Neuron (in vitro differentiated cells): Measurements from ENCODE around the gene DUSP16.

ENCODE experiments used
- H2AFZ ChIP-seq: one replicate; pipeline ENCODE4 v1.6.1; 2013; ENCODE audit warnings: low read depth, mild to moderate bottlenecking, inconsistent platforms, low read length, moderate library complexity
- H3K27me3 ChIP-seq: one replicate; pipeline ENCODE4 v1.6.1; 2013; ENCODE audit warnings: low read length; ENCODE audit not compliant: insufficient read depth
- H3K36me3 ChIP-seq: one replicate; pipeline ENCODE4 v1.6.1; 2013; ENCODE audit warnings: low read length; ENCODE audit not compliant: insufficient read depth
- H3K4me1 ChIP-seq: one replicate; pipeline ENCODE4 v1.6.1; 2013; ENCODE audit warnings: low read length; ENCODE audit not compliant: insufficient read depth
- H3K4me3 ChIP-seq: 2 replicates; pipeline ENCODE4 v1.5.1; 2013; ENCODE audit warnings: mild to moderate bottlenecking, low read length, moderate library complexity
- H3K9me3 ChIP-seq: one replicate; pipeline ENCODE4 v1.6.1; 2013; ENCODE audit warnings: low read length

Gene DUSP16

DNA sequence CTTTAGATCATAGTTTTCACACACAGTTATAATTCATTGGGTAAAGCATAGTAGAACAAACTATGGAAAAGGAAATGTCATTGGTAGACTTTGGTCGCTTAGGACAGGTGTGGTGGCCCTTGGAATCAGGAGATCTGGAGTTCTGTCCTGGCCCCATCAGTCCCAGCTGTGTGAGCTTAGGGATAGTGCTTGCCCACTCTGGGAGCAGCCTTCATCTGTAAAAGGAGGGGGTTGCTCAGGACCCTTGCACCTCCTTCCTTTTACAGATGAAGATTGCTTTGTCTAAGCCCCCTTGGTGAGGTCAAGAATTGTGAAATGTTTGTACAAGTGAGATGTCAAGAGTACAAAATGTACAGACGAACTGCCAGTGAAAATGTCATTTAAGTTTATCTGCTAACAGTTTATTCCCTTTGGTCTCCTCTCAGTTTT lies 112.6 kb downstream of the DUSP16 start:
- no peaks in the 10 kb centered on the region for H3K36me3 ChIP-seq
- H3K27me3 ChIP-seq: no peaks in the 10 kb centered on the region

DNA sequence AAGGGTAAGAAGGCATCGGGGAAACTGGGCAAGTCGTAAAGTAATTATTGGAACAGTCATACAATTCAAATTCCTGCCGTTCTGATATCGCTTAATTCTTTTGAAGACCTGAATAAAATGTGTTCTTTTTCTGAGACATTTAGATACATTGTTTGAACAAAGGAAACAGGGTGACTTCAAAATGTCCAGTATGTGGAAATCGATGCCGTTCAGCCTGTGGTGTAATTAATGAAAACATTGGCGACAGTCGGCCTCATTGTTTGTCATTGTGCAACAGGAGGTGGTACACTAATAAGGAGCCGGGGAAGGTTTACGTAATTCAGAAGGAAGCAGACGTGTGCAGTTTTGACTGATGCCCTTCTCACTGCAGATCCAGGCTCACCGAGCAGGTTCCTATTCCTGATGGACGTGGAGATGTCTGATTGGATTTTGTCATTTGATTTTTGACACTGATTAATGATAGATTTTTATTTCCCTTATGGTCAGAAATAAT lies 113.1 kb downstream of the DUSP16 start:
- H3K36me3 ChIP-seq: no peaks in the 10 kb centered on the region
- no peaks in the 10 kb centered on the region for H3K9me3 ChIP-seq
- H3K4me1 ChIP-seq: peaks cover 13% of the 10 kb centered on the region
- H3K4me3 ChIP-seq: no peak overlapping the region
- H2AFZ ChIP-seq: no peak overlapping the region
- no peaks in the 10 kb centered on the region for H3K27me3 ChIP-seq

More for the DNA sequence above, 112.6 kb downstream of the DUSP16 start:
- Histone ChIP-seq H3K9me3 (no peaks in the 10 kb centered on the region), H3K4me3 (no peak overlapping the region), H3K4me1 (peaks cover 13% of the 10 kb centered on the region), H2AFZ (no peak overlapping the region)

DNA sequence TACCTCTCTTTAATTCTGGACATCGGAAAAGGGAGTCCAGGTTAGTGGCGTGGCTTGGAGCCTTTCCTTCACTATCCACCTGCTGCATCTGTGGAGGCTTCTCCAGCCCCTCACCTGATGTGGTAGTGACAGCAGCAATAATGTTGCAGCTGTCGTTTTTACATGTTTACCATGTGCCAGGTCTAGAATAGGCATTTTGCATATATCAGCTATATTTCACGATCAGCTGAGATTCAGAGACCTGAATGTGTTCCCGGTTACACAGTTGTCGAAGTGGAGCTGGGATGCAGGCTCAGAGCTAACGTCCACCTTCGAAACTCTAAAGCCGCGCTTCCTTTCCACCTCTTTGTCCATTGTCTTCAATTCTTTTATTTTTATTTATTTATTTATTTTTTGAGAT lies 114.8 kb downstream of the DUSP16 start:
- Histone ChIP-seq H3K27me3 (no peaks in the 10 kb centered on the region), H3K36me3 (no peaks in the 10 kb centered on the region), H2AFZ (no peak overlapping the region), H3K9me3 (no peaks in the 10 kb centered on the region), H3K4me3 (no peak overlapping the region), H3K4me1 (peaks cover 5% of the 10 kb centered on the region)

DNA sequence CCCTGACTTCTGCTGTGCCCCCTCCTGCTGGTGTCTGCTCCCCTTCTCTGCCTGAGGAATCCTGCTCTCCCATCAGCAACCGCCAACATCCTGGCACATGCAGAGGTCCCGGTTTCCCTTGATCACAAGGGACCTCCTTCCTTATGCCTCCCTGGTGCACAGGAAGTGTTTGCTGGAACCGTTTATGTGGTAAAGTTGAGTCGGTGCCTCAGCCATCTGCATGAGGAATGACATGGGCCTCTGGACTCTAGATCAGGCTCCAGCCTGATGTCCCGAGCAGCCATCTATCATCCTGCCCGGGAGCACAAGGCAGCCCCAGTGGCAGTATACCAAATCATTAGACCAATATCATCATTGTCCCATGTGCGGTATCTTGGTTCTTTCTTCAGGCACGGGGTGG lies 115.4 kb downstream of the DUSP16 start:
- Histone ChIP-seq H3K4me1 (no peaks in the 10 kb centered on the region), H3K9me3 (no peaks in the 10 kb centered on the region), H3K27me3 (no peaks in the 10 kb centered on the region), H3K4me3 (no peak overlapping the region), H3K36me3 (no peaks in the 10 kb centered on the region), H2AFZ (no peak overlapping the region)

DNA sequence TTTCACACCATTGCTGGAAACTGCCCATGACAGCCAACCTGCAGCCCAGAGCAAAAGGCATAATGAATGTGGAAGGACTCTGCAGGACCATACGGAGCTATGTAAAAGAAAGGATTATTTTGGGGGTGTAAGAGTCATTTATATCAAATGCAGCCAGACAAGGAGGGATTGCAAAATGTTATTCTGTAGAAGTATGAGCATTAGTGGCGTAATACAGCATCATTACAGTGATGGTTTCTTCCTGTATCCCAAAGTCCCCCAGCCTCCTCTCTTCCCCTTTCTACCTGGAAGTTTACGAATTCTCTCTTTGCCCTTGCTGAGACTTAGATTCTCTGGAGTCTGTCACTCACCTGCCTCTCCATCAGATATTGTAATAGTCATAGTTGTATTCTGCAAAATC lies 115.9 kb downstream of the DUSP16 start:
- no peaks in the 10 kb centered on the region for H3K36me3 ChIP-seq
- no peaks in the 10 kb centered on the region for H3K4me1 ChIP-seq
- no peak overlapping the region for H2AFZ ChIP-seq
- no peaks in the 10 kb centered on the region for H3K9me3 ChIP-seq
- H3K27me3 ChIP-seq: no peaks in the 10 kb centered on the region
- H3K4me3 ChIP-seq: no peak overlapping the region

DNA sequence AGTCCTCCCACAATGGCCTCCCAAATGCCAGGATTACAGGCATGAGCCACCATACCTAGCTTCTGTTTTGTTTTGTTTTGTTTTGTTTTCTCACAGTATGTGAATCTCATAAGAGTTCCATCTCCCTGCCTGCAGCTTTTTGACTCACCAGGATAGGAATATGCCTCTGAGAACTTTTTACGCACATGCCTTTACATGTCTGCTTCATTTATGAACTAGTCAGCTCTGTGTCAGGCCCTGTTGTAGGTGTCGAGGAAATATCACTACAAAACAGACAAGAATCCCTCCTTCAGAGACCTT lies 116.8 kb downstream of the DUSP16 start:
- Histone ChIP-seq H2AFZ (no peak overlapping the region), H3K4me3 (no peak overlapping the region), H3K36me3 (no peaks in the 10 kb centered on the region), H3K4me1 (no peaks in the 10 kb centered on the region), H3K27me3 (no peaks in the 10 kb centered on the region), H3K9me3 (no peaks in the 10 kb centered on the region)

DNA sequence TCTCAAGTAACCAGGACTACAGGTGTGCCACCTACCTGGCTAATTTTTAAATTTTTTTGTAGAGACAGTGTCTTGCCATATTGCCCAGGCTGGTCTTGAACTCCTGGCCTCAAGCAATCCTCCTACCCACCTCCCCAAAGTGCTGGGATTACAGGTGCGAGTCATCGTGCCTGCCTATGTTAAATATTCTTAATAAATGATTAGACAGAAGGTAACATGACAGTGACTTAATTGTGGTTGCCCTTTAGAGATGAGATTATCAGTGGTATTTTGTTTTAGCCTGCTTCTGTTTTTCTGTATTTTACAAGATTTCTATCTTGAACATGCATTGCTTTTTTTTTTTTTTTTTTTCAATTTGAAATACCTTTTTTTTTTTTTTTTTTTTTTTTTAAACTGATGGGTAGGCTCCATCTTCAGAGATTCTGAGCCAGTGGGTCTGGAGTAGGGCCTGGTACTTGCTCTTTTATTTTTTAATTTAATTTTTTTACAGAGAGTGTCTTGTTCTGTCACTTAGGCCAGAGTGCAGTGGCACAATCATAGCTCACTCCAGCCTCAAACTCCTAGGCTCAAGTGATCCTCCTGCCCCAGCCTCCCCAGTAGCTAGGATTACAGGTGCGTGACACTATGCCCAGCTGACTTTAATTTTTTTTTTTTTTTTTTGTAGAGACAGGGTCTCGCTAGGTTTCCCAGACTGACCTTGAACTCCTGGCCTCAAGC lies 117.3 kb downstream of the DUSP16 start:
- Histone ChIP-seq H3K4me3 (no peak overlapping the region), H3K4me1 (no peaks in the 10 kb centered on the region), H3K27me3 (no peaks in the 10 kb centered on the region), H2AFZ (no peak overlapping the region), H3K36me3 (no peaks in the 10 kb centered on the region), H3K9me3 (no peaks in the 10 kb centered on the region)

DNA sequence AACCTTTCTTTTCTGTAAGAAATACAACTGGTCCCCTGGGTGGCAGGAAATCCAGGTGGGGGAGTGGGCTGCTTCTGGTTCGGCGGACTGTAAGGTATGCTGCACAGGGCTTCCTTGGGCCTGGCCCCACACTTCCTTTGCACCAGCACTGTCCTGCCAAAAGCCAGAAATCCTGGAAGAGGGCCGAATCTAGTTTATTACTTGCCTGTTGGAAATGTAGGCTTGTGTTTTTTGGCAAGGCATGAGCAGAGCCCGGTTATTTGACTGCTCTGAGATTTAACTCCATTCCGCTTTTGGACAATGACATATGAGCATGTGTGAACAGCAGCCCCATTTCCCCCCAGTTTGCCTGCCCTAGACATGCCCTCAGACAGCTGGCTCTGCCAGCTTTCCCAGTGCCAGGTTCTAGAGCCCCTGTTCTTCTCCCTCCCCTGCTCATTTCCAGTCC lies 119.2 kb downstream of the DUSP16 start:
- Histone ChIP-seq H3K9me3 (no peaks in the 10 kb centered on the region), H3K4me3 (no peak overlapping the region), H3K27me3 (no peaks in the 10 kb centered on the region), H3K36me3 (no peaks in the 10 kb centered on the region), H2AFZ (no peak overlapping the region), H3K4me1 (no peaks in the 10 kb centered on the region)

DNA sequence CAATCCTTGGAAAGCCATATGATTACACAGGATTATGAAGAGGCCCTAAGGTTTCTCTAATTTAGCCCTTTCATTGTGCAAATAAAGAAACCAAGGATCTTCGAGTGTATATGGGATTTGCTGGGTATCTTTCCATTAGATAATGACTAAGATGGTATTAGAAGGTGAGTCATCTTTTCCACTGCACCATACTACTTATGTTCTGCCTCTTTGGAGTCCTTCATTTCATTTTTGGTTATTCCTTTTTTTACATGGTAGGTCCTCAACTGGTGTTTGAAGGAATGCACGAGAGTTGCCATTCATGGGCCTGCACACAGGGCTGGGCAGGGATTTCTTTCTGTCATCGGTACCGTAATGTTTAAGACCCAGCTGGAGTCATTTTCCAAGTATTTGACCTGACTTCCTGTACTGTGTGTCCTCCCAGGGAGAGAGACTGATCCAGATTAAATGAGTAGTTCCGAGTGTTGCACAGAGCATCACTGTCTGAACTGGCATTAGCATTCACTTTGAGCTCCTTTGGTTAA lies 120.1 kb downstream of the DUSP16 start:
- Histone ChIP-seq H3K27me3 (no peaks in the 10 kb centered on the region), H3K4me1 (no peaks in the 10 kb centered on the region), H3K4me3 (no peak overlapping the region), H2AFZ (no peak overlapping the region), H3K36me3 (no peaks in the 10 kb centered on the region), H3K9me3 (no peaks in the 10 kb centered on the region)

DNA sequence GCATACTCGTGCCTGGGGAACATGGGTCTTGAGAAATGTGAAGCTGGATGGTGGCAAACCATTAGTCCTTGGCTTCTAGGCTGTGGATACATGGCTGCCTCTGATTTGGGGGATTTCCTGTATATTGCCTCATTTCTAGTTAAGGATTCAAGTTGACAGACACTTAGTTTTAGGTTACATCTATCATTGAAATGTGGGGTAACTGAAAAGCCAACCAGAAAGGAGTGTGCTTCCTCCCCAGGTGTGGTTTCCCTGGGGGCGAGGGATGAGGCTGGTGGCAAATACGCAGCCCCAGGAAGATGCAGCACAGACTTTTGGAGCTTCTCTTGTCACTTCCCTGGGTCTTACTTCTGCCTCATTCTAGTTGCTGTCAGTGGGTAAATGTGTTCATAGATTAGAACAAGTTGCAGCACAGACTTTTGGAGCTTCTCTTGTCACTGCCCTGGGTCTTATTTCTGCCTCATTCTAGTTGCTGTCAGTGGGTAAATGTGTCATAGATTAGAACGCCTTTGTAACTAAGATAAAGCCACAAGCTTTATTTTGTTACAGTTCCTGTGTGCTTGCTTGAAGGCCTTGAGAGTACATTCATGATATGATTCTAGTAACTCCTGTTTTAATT lies 120.7 kb downstream of the DUSP16 start:
- peaks cover 2% of the 10 kb centered on the region for H3K9me3 ChIP-seq
- H3K4me1 ChIP-seq: no peaks in the 10 kb centered on the region
- H3K36me3 ChIP-seq: no peaks in the 10 kb centered on the region
- no peak overlapping the region for H2AFZ ChIP-seq
- no peak overlapping the region for H3K4me3 ChIP-seq
- no peaks in the 10 kb centered on the region for H3K27me3 ChIP-seq

DNA sequence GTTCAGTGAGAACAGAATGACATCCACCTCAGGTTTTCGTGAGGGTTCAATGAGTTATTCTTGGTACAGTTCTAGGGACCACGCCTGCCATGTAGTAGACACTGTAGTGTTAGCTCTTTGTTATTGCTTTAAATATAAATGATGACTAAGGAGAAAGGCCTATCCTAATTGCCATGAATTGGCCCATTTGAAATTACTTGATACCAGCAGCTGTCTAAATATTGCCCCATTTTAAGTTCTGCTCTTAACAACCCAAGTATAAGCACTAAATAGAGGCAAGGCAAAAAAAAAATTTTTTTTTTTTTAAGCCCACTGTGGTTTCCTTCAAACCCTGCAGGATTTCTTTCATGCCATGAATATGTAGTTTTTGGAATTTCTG lies 121.2 kb downstream of the DUSP16 start:
- Histone ChIP-seq H3K36me3 (no peaks in the 10 kb centered on the region), H2AFZ (no peak overlapping the region), H3K9me3 (peaks cover 2% of the 10 kb centered on the region), H3K27me3 (no peaks in the 10 kb centered on the region), H3K4me3 (no peak overlapping the region), H3K4me1 (no peaks in the 10 kb centered on the region)

DNA sequence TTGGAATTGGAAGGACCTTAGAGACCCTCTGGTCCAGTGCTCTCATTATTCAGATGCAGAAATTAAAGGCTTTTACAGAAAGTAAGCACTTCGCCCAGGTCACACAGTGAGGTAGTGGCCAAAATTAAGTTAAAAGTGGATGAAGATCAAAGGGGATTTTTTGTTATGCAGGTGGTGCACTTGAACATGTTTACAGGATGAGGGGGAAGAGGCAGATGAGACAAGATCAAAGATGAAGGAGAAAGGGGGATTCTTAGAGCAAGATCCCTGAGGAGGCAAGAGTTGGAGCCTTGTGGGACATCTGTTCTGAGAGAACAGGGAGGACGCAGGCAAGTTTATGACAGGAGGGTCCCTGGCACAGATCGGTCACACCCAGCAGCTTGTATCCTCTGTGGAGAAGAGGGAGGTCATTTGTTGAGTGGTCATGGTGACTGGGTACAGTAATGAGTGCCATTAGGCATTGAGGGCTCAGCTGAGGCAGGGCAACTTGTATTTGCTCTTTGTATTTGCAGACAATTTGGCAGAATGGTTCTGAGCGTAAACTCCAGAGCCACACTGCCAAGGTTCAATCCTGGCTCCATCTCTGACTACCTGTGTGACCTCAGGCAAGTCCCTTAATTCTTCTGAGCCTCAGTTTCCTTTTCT lies 121.8 kb downstream of the DUSP16 start:
- Histone ChIP-seq H3K4me1 (no peaks in the 10 kb centered on the region), H3K9me3 (peaks cover 2% of the 10 kb centered on the region), H3K36me3 (no peaks in the 10 kb centered on the region), H3K4me3 (no peak overlapping the region), H3K27me3 (no peaks in the 10 kb centered on the region), H2AFZ (no peak overlapping the region)

DNA sequence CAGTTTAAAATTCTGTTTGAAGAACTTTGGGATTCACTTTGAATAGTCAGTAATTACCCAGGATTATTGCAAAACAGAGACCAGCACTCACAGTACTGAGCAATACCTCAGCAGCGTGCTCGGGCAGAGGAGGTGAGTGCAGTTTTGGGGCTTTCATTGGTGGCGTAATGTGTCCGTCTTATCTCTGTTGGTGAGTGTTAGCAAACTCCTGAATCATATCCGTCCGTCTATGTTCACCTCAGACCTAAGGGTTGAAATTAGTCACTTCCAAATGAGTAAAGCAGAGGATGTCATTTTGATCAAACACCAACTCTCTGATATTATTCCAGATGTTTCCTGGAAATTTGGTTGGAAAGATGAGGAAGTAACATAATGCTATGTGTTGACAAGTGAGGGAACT lies 123.0 kb downstream of the DUSP16 start:
- no peaks in the 10 kb centered on the region for H3K27me3 ChIP-seq
- H2AFZ ChIP-seq: no peak overlapping the region
- peaks cover 2% of the 10 kb centered on the region for H3K9me3 ChIP-seq
- H3K4me1 ChIP-seq: no peaks in the 10 kb centered on the region
- H3K36me3 ChIP-seq: no peaks in the 10 kb centered on the region
- no peak overlapping the region for H3K4me3 ChIP-seq
